BJ (cell line): ENCODE results near the gene TMEM229A. TPM values are rescaled to one million over a fixed set of nuclear protein-coding genes. Genes with fewer than 3 reads are reported as not detected.

ENCODE experiments used
- CTCF ChIA-PET: fragments of 350-600 bp; formaldehyde crosslinking; extraction: SDS; loops from one replicate; lab custom pipeline; 2021; ENCODE audit warnings: antibody characterized with exemption, inconsistent platforms; lab: Yijun Ruan, JAX
- POLR2A ChIA-PET: fragments of 300-600 bp; sonication (Branson Sonifier 250); formaldehyde crosslinking; extraction: SDS; loops from one replicate; lab custom pipeline; 2021; ENCODE audit warnings: antibody characterized with exemption; lab: Charles Lee
- DNase-seq: peaks from one replicate; pipeline ENCODE4 v3.0.0-alpha.2; 2011; ENCODE audit warnings: low read depth
- H3K27me3 ChIP-seq: 2 replicates; pipeline ENCODE4 v1.6.0; 2011; ENCODE audit warnings: low read length; ENCODE audit not compliant: control insufficient read depth, insufficient read depth
- H3K36me3 ChIP-seq: 2 replicates; pipeline ENCODE4 v1.5.1; 2011; ENCODE audit warnings: low read length; ENCODE audit not compliant: control insufficient read depth, insufficient read depth
- H3K4me3 ChIP-seq: 2 replicates; pipeline ENCODE4 v1.5.1; 2011; ENCODE audit warnings: low read depth, mild to moderate bottlenecking, control low read depth, low read length
- CTCF ChIP-seq: IDR thresholded peaks from 2 replicates; pipeline ENCODE4 v1.5.1; 2011; ENCODE audit warnings: low read depth, mild to moderate bottlenecking, control low read depth, inconsistent platforms, low read length, moderate library complexity; ENCODE audit not compliant: insufficient read depth
- polyA plus RNA-seq: library from polyadenylated mRNA; depleted of rRNA; stranded (reverse); fragments of >200 nt; gene quantifications from 2 replicates; pipeline ENCODE4 v1.2.3, GENCODE V29; 2011

Gene TMEM229A
- polyA plus RNA-seq, 1 experiment: not detected

- no peak for TF ChIP-seq CTCF
- Histone ChIP-seq H3K4me3 (no peak overlapping the region), H3K36me3 (no peaks in the 10 kb centered on the region), H3K27me3 (no peaks in the 10 kb centered on the region)
- ChIA-PET POLR2A (no interaction called here), CTCF (interaction anchor here (0.5 kb wide), 1 partner anchor 131 kb away, joined by 3 read pairs; no protein-coding TSS in a partner anchor)
- DNase-seq: no peak
Observed at GRCh38 chr7:124059375-124059774, 26.5 kb upstream of the TMEM229A start.

- H3K27me3 ChIP-seq: no peaks in the 10 kb centered on the region
- no peaks in the 10 kb centered on the region for H3K36me3 ChIP-seq
- POLR2A ChIA-PET: no interaction called here
- CTCF ChIA-PET: interaction anchor here (0.5 kb wide), 1 partner anchor 130 kb away, joined by 3 read pairs; no protein-coding TSS in a partner anchor
- no peak overlapping the region for H3K4me3 ChIP-seq
- DNase-seq: no peak
- no peak for TF ChIP-seq CTCF
Observed at GRCh38 chr7:124058515-124058914, 25.6 kb upstream of the TMEM229A start.

- no peak for DNase-seq
- CTCF ChIA-PET: no interaction called here
Observed at GRCh38 chr7:124057872-124058271, 25.0 kb upstream of the TMEM229A start.

GRCh38 chr7:124056234-124056633 lies 23.4 kb upstream of the TMEM229A start:
- no peaks in the 10 kb centered on the region for H3K36me3 ChIP-seq
- POLR2A ChIA-PET: no interaction called here
- DNase-seq: no peak
- TF ChIP-seq CTCF: no peak
- CTCF ChIA-PET: no interaction called here
- no peaks in the 10 kb centered on the region for H3K27me3 ChIP-seq
- no peak overlapping the region for H3K4me3 ChIP-seq

More at GRCh38 chr7:124057872-124058271, 25.0 kb upstream of the TMEM229A start:
- POLR2A ChIA-PET: no interaction called here
- Histone ChIP-seq H3K36me3 (no peaks in the 10 kb centered on the region), H3K27me3 (no peaks in the 10 kb centered on the region), H3K4me3 (no peak overlapping the region)
- TF ChIP-seq CTCF: no peak

GRCh38 chr7:124051681-124052377 lies 19.0 kb upstream of the TMEM229A start:
- Histone ChIP-seq H3K36me3 (no peaks in the 10 kb centered on the region), H3K27me3 (no peaks in the 10 kb centered on the region), H3K4me3 (no peak overlapping the region)
- POLR2A ChIA-PET: no interaction called here
- CTCF ChIA-PET: no interaction called here
- no peak for TF ChIP-seq CTCF
- no peak for DNase-seq
